DND-41 (cell line): Measurements from ENCODE around the gene PEAK1.

Source experiments
- CTCF ChIP-seq: IDR thresholded peaks from 2 replicates; pipeline ENCODE4 v1.5.1; 2012; ENCODE audit warnings: borderline replicate concordance, low read length, moderate library complexity, mild to moderate bottlenecking; ENCODE audit not compliant: poor library complexity, severe bottlenecking; ENCODE audit errors: extremely low read depth
- EZH2 ChIP-seq: IDR thresholded peaks from 3 replicates; pipeline ENCODE4 v1.6.1; 2012; ENCODE audit warnings: borderline replicate concordance, low read depth, mild to moderate bottlenecking, moderate library complexity, low read length, inconsistent platforms; ENCODE audit not compliant: severe bottlenecking

- TF ChIP-seq CTCF (no peak), EZH2 (no peak)
These were observed at the start of gene PEAK1 for GRCh38 chr15:77419836-77420609.
